ENCODE results near the gene F7.

DNA sequence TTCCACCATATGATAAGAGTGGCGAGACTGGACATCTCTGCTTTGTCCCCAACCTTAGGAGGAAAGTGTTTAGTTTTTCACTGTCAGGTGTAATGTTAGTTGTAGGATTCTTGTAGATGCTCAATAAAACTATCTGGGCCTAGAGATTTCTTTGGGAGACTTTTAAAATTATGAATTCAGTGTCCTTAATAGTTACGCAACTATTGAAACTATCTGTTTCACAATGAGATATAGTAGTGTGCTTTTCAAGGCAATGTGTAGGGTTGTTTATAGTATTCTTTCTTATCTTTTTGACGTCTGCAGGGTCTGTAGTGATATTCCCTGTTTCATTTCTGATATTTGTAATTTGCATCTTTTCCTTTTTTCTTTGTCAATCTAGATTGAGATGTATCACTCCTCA, 33.2 kb upstream of the F7 start:
- no peak for TF ChIP-seq SUZ12 (IDR thresholded peaks at IDR 0.05; ENCODE audit: extremely low read depth, insufficient read depth, insufficient read length)
- TF ChIP-seq YY1 (IDR thresholded peaks at IDR 0.05; ENCODE audit: insufficient read depth, insufficient read length), result no peak
- no peak for TF ChIP-seq ZNF274 (IDR thresholded peaks at IDR 0.05; ENCODE audit: low read depth, low read length)
